ENCODE results near the gene SORCS1. TPM values are rescaled to one million over a fixed set of nuclear protein-coding genes. Genes with fewer than 3 reads are reported as not detected.

SORCS1 gene
- polyA plus RNA-seq, 1 donor: 6.5 TPM

GRCh38 chr10:106904209-106904608 is 260.3 kb downstream of the SORCS1 start:
- Histone ChIP-seq H3K36me3 (ENCODE audit: control insufficient read depth, insufficient read depth, low read length) (no peaks in the 10 kb centered on the region), H3K27me3 (ENCODE audit: control insufficient read depth, insufficient read depth, low read length) (no peaks in the 10 kb centered on the region), H3K27ac (ENCODE audit: low read length) (no peak overlapping the region), H3K4me1 (ENCODE audit: control insufficient read depth, insufficient read depth, low read length) (no peaks in the 10 kb centered on the region), H3K4me3 (ENCODE audit: low read length) (no peak overlapping the region), H3K9me3 (ENCODE audit: control insufficient read depth, low read depth, low read length) (no peaks in the 10 kb centered on the region)
- 57% methylated on average over 1 of the region's 1 CpG for WGBS (ENCODE audit: insufficient coverage, low lambda C conversion rate)
- DNase-seq: no peak

GRCh38 chr10:106903180-106903579 is 261.3 kb downstream of the SORCS1 start:
- no peaks in the 10 kb centered on the region for H3K27me3 ChIP-seq (ENCODE audit: control insufficient read depth, insufficient read depth, low read length)
- no peak overlapping the region for H3K27ac ChIP-seq (ENCODE audit: low read length)
- WGBS (ENCODE audit: insufficient coverage, low lambda C conversion rate): no CpG with 5 or more reads among the region's 2 CpGs
- no peak overlapping the region for H3K4me3 ChIP-seq (ENCODE audit: low read length)
- H3K9me3 ChIP-seq (ENCODE audit: control insufficient read depth, low read depth, low read length): no peaks in the 10 kb centered on the region
- no peaks in the 10 kb centered on the region for H3K36me3 ChIP-seq (ENCODE audit: control insufficient read depth, insufficient read depth, low read length)
- H3K4me1 ChIP-seq (ENCODE audit: control insufficient read depth, insufficient read depth, low read length): no peaks in the 10 kb centered on the region
- DNase-seq: no peak

GRCh38 chr10:106900016-106900652 is 264.4 kb downstream of the SORCS1 start:
- H3K27ac ChIP-seq (ENCODE audit: low read length): no peak overlapping the region
- no peaks in the 10 kb centered on the region for H3K27me3 ChIP-seq (ENCODE audit: control insufficient read depth, insufficient read depth, low read length)
- no peaks in the 10 kb centered on the region for H3K4me1 ChIP-seq (ENCODE audit: control insufficient read depth, insufficient read depth, low read length)
- 83% methylated on average over 2 of the region's 7 CpGs for WGBS (ENCODE audit: insufficient coverage, low lambda C conversion rate)
- H3K36me3 ChIP-seq (ENCODE audit: control insufficient read depth, insufficient read depth, low read length): no peaks in the 10 kb centered on the region
- no peak for DNase-seq
- H3K9me3 ChIP-seq (ENCODE audit: control insufficient read depth, low read depth, low read length): no peaks in the 10 kb centered on the region
- H3K4me3 ChIP-seq (ENCODE audit: low read length): no peak overlapping the region

GRCh38 chr10:106898446-106898845 is 266.1 kb downstream of the SORCS1 start:
- no peaks in the 10 kb centered on the region for H3K27me3 ChIP-seq (ENCODE audit: control insufficient read depth, insufficient read depth, low read length)
- H3K4me1 ChIP-seq (ENCODE audit: control insufficient read depth, insufficient read depth, low read length): no peaks in the 10 kb centered on the region
- no CpG with 5 or more reads among the region's 4 CpGs for WGBS (ENCODE audit: insufficient coverage, low lambda C conversion rate)
- DNase-seq: no peak
- H3K36me3 ChIP-seq (ENCODE audit: control insufficient read depth, insufficient read depth, low read length): no peaks in the 10 kb centered on the region
- no peak overlapping the region for H3K27ac ChIP-seq (ENCODE audit: low read length)
- H3K4me3 ChIP-seq (ENCODE audit: low read length): no peak overlapping the region
- H3K9me3 ChIP-seq (ENCODE audit: control insufficient read depth, low read depth, low read length): no peaks in the 10 kb centered on the region

- Histone ChIP-seq H3K27ac (ENCODE audit: low read length) (no peak overlapping the region), H3K9me3 (ENCODE audit: control insufficient read depth, low read depth, low read length) (no peaks in the 10 kb centered on the region), H3K36me3 (ENCODE audit: control insufficient read depth, insufficient read depth, low read length) (no peaks in the 10 kb centered on the region), H3K4me3 (ENCODE audit: low read length) (no peak overlapping the region), H3K4me1 (ENCODE audit: control insufficient read depth, insufficient read depth, low read length) (no peaks in the 10 kb centered on the region), H3K27me3 (ENCODE audit: control insufficient read depth, insufficient read depth, low read length) (no peaks in the 10 kb centered on the region)
- 50% methylated on average over 1 of the region's 7 CpGs for WGBS (ENCODE audit: insufficient coverage, low lambda C conversion rate)
- DNase-seq: peak in 1 of 2 donors; percentile 35
Measured at GRCh38 chr10:106897719-106898118, 266.8 kb downstream of the SORCS1 start.

GRCh38 chr10:106894692-106895091 is 269.8 kb downstream of the SORCS1 start:
- Histone ChIP-seq H3K9me3 (ENCODE audit: control insufficient read depth, low read depth, low read length) (no peaks in the 10 kb centered on the region), H3K4me3 (ENCODE audit: low read length) (no peak overlapping the region), H3K36me3 (ENCODE audit: control insufficient read depth, insufficient read depth, low read length) (no peaks in the 10 kb centered on the region), H3K4me1 (ENCODE audit: control insufficient read depth, insufficient read depth, low read length) (no peaks in the 10 kb centered on the region), H3K27ac (ENCODE audit: low read length) (no peak overlapping the region), H3K27me3 (ENCODE audit: control insufficient read depth, insufficient read depth, low read length) (no peaks in the 10 kb centered on the region)
- no peak for DNase-seq
- no CpG with 5 or more reads among the region's 1 CpG for WGBS (ENCODE audit: insufficient coverage, low lambda C conversion rate)

- no peaks in the 10 kb centered on the region for H3K36me3 ChIP-seq (ENCODE audit: control insufficient read depth, insufficient read depth, low read length)
- no peaks in the 10 kb centered on the region for H3K27me3 ChIP-seq (ENCODE audit: control insufficient read depth, insufficient read depth, low read length)
- H3K9me3 ChIP-seq (ENCODE audit: control insufficient read depth, low read depth, low read length): no peaks in the 10 kb centered on the region
- WGBS (ENCODE audit: insufficient coverage, low lambda C conversion rate): no CpG with 5 or more reads among the region's 5 CpGs
- H3K4me3 ChIP-seq (ENCODE audit: low read length): no peak overlapping the region
- H3K27ac ChIP-seq (ENCODE audit: low read length): no peak overlapping the region
- no peaks in the 10 kb centered on the region for H3K4me1 ChIP-seq (ENCODE audit: control insufficient read depth, insufficient read depth, low read length)
- DNase-seq: no peak
Measured at GRCh38 chr10:106877574-106877973, 286.9 kb downstream of the SORCS1 start.

- Histone ChIP-seq H3K4me1 (ENCODE audit: control insufficient read depth, insufficient read depth, low read length) (no peaks in the 10 kb centered on the region), H3K36me3 (ENCODE audit: control insufficient read depth, insufficient read depth, low read length) (no peaks in the 10 kb centered on the region), H3K4me3 (ENCODE audit: low read length) (no peak overlapping the region), H3K9me3 (ENCODE audit: control insufficient read depth, low read depth, low read length) (no peaks in the 10 kb centered on the region), H3K27me3 (ENCODE audit: control insufficient read depth, insufficient read depth, low read length) (no peaks in the 10 kb centered on the region), H3K27ac (ENCODE audit: low read length) (no peak overlapping the region)
- no CpG with 5 or more reads among the region's 2 CpGs for WGBS (ENCODE audit: insufficient coverage, low lambda C conversion rate)
- DNase-seq: no peak
Measured at GRCh38 chr10:106874604-106874889, 290.0 kb downstream of the SORCS1 start.

- Histone ChIP-seq H3K4me1 (ENCODE audit: control insufficient read depth, insufficient read depth, low read length) (no peaks in the 10 kb centered on the region), H3K4me3 (ENCODE audit: low read length) (no peak overlapping the region), H3K36me3 (ENCODE audit: control insufficient read depth, insufficient read depth, low read length) (no peaks in the 10 kb centered on the region), H3K27ac (ENCODE audit: low read length) (no peak overlapping the region), H3K27me3 (ENCODE audit: control insufficient read depth, insufficient read depth, low read length) (no peaks in the 10 kb centered on the region), H3K9me3 (ENCODE audit: control insufficient read depth, low read depth, low read length) (no peaks in the 10 kb centered on the region)
- 100% methylated on average over 1 of the region's 5 CpGs for WGBS (ENCODE audit: insufficient coverage, low lambda C conversion rate)
- no peak for DNase-seq
Measured at GRCh38 chr10:106873770-106874603, 290.5 kb downstream of the SORCS1 start.

GRCh38 chr10:106872176-106872575 is 292.3 kb downstream of the SORCS1 start:
- WGBS (ENCODE audit: insufficient coverage, low lambda C conversion rate): 79% methylated on average over 1 of the region's 2 CpGs
- no peaks in the 10 kb centered on the region for H3K9me3 ChIP-seq (ENCODE audit: control insufficient read depth, low read depth, low read length)
- no peaks in the 10 kb centered on the region for H3K4me1 ChIP-seq (ENCODE audit: control insufficient read depth, insufficient read depth, low read length)
- no peak overlapping the region for H3K27ac ChIP-seq (ENCODE audit: low read length)
- no peak overlapping the region for H3K4me3 ChIP-seq (ENCODE audit: low read length)
- no peaks in the 10 kb centered on the region for H3K36me3 ChIP-seq (ENCODE audit: control insufficient read depth, insufficient read depth, low read length)
- no peaks in the 10 kb centered on the region for H3K27me3 ChIP-seq (ENCODE audit: control insufficient read depth, insufficient read depth, low read length)
- no peak for DNase-seq
